ENCODE results near the gene FBXO46.

FBXO46 gene

GRCh38 chr19:45730368-45731288 lies at the start of gene FBXO46:
Gene FBXO46, minus strand, starts transcription at chr19:45730896. Its CDS starts 17,401 bp downstream, at chr19:45713495.
- peak; percentile 99 for DNase-seq

GRCh38 chr19:45780146-45780447 lies 49.4 kb upstream of the FBXO46 start:
- DNase-seq, result no peak

GRCh38 chr19:45779231-45780145 lies 48.8 kb upstream of the FBXO46 start:
- peak; percentile 68 for DNase-seq

- no peak for DNase-seq
Observed at GRCh38 chr19:45778010-45778661, 47.4 kb upstream of the FBXO46 start.

GRCh38 chr19:45777395-45777961 lies 46.8 kb upstream of the FBXO46 start:
- DNase-seq, result no peak

- peak; percentile 59 for DNase-seq
Observed at GRCh38 chr19:45774765-45775164, 44.1 kb upstream of the FBXO46 start.

- peak; percentile 72 for DNase-seq
Observed at GRCh38 chr19:45773384-45773783, 42.7 kb upstream of the FBXO46 start.

GRCh38 chr19:45772912-45773311 lies 42.2 kb upstream of the FBXO46 start:
- DNase-seq, result no peak

- DNase-seq, result peak; percentile 78
Observed at GRCh38 chr19:45772130-45772840, 41.6 kb upstream of the FBXO46 start.

- peak; percentile 87 for DNase-seq
Observed at GRCh38 chr19:45771311-45771933, 40.7 kb upstream of the FBXO46 start.

- DNase-seq, result peak; percentile 99
Observed at GRCh38 chr19:45770192-45771101, 39.8 kb upstream of the FBXO46 start.

- DNase-seq, result peak; percentile 79
Observed at GRCh38 chr19:45769821-45770191, 39.1 kb upstream of the FBXO46 start.

GRCh38 chr19:45768984-45769782 lies 38.5 kb upstream of the FBXO46 start, which contains the start of gene SIX5:
Gene SIX5, minus strand, starts transcription at chr19:45769252. Its CDS starts 408 bp downstream, at chr19:45768844.
- DNase-seq, result peak; percentile 99

- peak; percentile 83 for DNase-seq
Observed at GRCh38 chr19:45768655-45768983, 37.9 kb upstream of the FBXO46 start.

GRCh38 chr19:45767881-45768654 lies 37.4 kb upstream of the FBXO46 start:
- peak; percentile 88 for DNase-seq

- DNase-seq, result peak; percentile 75
Observed at GRCh38 chr19:45767410-45767880, 36.7 kb upstream of the FBXO46 start.

- no peak for DNase-seq
Observed at GRCh38 chr19:45766869-45767346, 36.2 kb upstream of the FBXO46 start.

- DNase-seq, result no peak
Observed at GRCh38 chr19:45766296-45766868, 35.7 kb upstream of the FBXO46 start.
